Measurements from ENCODE around the gene PPP1R3G.

DNA sequence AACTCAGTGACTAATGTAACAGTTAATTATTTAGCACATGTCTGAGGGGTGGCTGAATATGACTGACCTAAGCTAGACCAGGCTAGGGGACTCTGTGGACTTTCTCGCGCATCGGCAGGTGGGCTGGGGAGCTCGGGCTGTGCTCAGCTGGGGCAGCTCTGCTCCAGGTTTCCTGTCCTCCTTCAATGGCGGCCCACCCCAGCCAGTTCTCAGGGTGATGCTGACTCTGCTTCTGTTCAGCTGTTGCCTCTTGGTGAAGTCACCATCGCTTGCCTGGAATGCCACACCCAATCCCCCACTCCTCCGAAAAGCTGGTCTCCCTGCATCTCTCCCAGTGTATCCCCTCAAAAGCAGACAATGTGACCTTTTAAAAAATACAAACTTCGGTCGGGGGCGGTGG lies 20.0 kb downstream of the PPP1R3G start:
- TF ChIP-seq POLR2A (IDR thresholded peaks at IDR 0.05) (no peak), EP300 (IDR thresholded peaks at IDR 0.05) (no peak)
- TF ChIP-seq, protein P1, sequence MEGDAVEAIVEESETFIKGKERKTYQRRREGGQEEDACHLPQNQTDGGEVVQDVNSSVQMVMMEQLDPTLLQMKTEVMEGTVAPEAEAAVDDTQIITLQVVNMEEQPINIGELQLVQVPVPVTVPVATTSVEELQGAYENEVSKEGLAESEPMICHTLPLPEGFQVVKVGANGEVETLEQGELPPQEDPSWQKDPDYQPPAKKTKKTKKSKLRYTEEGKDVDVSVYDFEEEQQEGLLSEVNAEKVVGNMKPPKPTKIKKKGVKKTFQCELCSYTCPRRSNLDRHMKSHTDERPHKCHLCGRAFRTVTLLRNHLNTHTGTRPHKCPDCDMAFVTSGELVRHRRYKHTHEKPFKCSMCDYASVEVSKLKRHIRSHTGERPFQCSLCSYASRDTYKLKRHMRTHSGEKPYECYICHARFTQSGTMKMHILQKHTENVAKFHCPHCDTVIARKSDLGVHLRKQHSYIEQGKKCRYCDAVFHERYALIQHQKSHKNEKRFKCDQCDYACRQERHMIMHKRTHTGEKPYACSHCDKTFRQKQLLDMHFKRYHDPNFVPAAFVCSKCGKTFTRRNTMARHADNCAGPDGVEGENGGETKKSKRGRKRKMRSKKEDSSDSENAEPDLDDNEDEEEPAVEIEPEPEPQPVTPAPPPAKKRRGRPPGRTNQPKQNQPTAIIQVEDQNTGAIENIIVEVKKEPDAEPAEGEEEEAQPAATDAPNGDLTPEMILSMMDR (IDR thresholded peaks at IDR 0.05): no peak

Measured in ovary (tissue), 3 donors.